GM19099 (cell line): ENCODE data around the gene ARL14EPL.

Experiments
- POLR2A ChIP-seq: IDR thresholded peaks from 3 replicates; pipeline ENCODE4 v1.6.1; 2011; ENCODE audit warnings: low read depth; ENCODE audit not compliant: insufficient read length; ENCODE audit errors: extremely low read depth

Gene ARL14EPL

GRCh38 chr5:116035123-116035522, 2.9 kb downstream of the ARL14EPL start:
- TF ChIP-seq POLR2A, result no peak

- TF ChIP-seq POLR2A, result no peak
These were observed 5.1 kb downstream of the ARL14EPL start for GRCh38 chr5:116037236-116037822.

GRCh38 chr5:116038817-116039216, 6.5 kb downstream of the ARL14EPL start:
- no peak for TF ChIP-seq POLR2A

- no peak for TF ChIP-seq POLR2A
These were observed 10.1 kb downstream of the ARL14EPL start for GRCh38 chr5:116042375-116042774.

GRCh38 chr5:116044073-116044472, 11.8 kb downstream of the ARL14EPL start:
- no peak for TF ChIP-seq POLR2A

GRCh38 chr5:116045821-116046220, 13.5 kb downstream of the ARL14EPL start:
- TF ChIP-seq POLR2A, result no peak

- TF ChIP-seq POLR2A, result no peak
These were observed 14.0 kb downstream of the ARL14EPL start for GRCh38 chr5:116046261-116046660.

GRCh38 chr5:116046823-116047222, 14.6 kb downstream of the ARL14EPL start:
- no peak for TF ChIP-seq POLR2A

- no peak for TF ChIP-seq POLR2A
These were observed 26.2 kb downstream of the ARL14EPL start for GRCh38 chr5:116058346-116058936.

- TF ChIP-seq POLR2A, result no peak
These were observed 30.1 kb downstream of the ARL14EPL start for GRCh38 chr5:116062352-116062751.

- no peak for TF ChIP-seq POLR2A
These were observed 31.7 kb downstream of the ARL14EPL start for GRCh38 chr5:116063950-116064349.

- TF ChIP-seq POLR2A, result no peak
These were observed 35.9 kb downstream of the ARL14EPL start for GRCh38 chr5:116068028-116068632.

- TF ChIP-seq POLR2A, result no peak
These were observed 38.9 kb downstream of the ARL14EPL start for GRCh38 chr5:116071211-116071610.

GRCh38 chr5:116075191-116075831, 43.0 kb downstream of the ARL14EPL start:
- TF ChIP-seq POLR2A, result no peak

GRCh38 chr5:116076496-116076895, 44.2 kb downstream of the ARL14EPL start:
- no peak for TF ChIP-seq POLR2A

- TF ChIP-seq POLR2A, result no peak
These were observed 45.9 kb downstream of the ARL14EPL start for GRCh38 chr5:116078199-116078598.
